Upper lobe of left lung (tissue), 4 donors: ENCODE measurements around the gene TAF11L3.
"Not testable (repeated sequence)": the region's sequence is repeated elsewhere in the genome, so short reads cannot be mapped to it uniquely, and the experiment has no call there.

Experiments
- POLR2A ChIP-seq, 4 donors: fragments of 450-650 bp; IDR thresholded peaks; one replicate each; pipeline ENCODE4 v1.5.1; 2016 to 2017; ENCODE audit warnings: antibody characterized with exemption in 4 of 4, mild to moderate bottlenecking in 2 of 4
- TF ChIP-seq, protein P1 (sequence below), 6 experiments: fragments of 450-650 bp in 4 of 6; fragments of 200-600 bp in 2 of 6; sonication (generic) in 2 of 6; IDR thresholded peaks; one replicate each; pipeline ENCODE4 v1.5.1; 2016 to 2019; ENCODE audit warnings: antibody characterized with exemption in 6 of 6

DNA sequence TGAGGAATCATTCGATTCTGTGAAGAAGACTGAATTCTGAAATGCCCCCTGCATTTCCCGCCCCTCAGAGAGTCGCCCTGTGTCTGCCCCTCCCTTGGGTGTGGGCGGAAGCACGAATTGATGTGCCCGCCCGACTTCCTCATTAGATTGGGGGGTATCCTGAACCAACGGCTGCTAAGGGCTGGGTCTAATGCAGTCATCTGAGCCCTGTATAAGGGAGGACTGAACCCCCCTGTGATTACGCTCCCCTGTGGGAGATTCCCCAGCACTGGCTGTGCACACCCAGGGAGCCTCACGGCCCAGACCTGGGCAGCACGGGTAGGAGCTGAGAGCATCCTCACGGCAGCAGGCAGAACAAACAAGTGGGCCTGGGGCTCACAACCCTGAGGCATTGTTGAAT is 641 bp upstream of the TAF11L3 start:
- TF ChIP-seq, protein P1, sequence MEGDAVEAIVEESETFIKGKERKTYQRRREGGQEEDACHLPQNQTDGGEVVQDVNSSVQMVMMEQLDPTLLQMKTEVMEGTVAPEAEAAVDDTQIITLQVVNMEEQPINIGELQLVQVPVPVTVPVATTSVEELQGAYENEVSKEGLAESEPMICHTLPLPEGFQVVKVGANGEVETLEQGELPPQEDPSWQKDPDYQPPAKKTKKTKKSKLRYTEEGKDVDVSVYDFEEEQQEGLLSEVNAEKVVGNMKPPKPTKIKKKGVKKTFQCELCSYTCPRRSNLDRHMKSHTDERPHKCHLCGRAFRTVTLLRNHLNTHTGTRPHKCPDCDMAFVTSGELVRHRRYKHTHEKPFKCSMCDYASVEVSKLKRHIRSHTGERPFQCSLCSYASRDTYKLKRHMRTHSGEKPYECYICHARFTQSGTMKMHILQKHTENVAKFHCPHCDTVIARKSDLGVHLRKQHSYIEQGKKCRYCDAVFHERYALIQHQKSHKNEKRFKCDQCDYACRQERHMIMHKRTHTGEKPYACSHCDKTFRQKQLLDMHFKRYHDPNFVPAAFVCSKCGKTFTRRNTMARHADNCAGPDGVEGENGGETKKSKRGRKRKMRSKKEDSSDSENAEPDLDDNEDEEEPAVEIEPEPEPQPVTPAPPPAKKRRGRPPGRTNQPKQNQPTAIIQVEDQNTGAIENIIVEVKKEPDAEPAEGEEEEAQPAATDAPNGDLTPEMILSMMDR (IDR thresholded peaks at IDR 0.05), result not testable (repeated sequence)
- TF ChIP-seq POLR2A (IDR thresholded peaks at IDR 0.05), result not testable (repeated sequence)
